ENCODE results near the gene CFAP53. TPM values are rescaled to one million over a fixed set of nuclear protein-coding genes. Genes with fewer than 3 reads are reported as not detected.

The CFAP53 gene
- total RNA-seq, 1 donor from 2014 or later: 0.29 TPM

DNA sequence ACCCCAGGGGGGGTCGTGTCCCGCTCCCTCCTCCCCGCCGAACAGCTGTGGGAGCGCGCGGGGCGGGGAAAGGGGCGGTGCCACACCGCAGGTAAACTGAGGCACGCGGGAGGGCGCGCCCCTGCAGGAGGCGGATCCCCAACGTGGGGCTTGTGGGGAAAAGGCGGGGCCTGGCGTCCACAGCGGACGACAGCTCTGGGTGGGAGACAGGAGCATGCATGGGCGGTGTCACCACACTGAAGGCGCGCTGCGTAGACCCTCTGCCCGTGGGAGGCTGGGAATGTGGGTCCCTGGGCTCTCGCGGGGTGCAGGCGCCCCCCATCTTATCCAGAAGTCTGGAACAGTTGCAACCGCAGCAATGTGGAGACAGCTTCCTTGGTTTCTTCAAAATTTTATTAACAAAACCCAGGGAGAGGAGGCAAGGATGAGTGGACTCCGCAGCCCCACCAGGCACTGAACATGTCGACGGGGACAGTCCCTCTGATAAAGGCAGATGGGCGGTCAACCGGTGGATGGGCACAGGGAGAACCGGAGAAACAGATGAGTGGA, 15.8 kb upstream of the CFAP53 start:
- TF ChIP-seq, protein P1, sequence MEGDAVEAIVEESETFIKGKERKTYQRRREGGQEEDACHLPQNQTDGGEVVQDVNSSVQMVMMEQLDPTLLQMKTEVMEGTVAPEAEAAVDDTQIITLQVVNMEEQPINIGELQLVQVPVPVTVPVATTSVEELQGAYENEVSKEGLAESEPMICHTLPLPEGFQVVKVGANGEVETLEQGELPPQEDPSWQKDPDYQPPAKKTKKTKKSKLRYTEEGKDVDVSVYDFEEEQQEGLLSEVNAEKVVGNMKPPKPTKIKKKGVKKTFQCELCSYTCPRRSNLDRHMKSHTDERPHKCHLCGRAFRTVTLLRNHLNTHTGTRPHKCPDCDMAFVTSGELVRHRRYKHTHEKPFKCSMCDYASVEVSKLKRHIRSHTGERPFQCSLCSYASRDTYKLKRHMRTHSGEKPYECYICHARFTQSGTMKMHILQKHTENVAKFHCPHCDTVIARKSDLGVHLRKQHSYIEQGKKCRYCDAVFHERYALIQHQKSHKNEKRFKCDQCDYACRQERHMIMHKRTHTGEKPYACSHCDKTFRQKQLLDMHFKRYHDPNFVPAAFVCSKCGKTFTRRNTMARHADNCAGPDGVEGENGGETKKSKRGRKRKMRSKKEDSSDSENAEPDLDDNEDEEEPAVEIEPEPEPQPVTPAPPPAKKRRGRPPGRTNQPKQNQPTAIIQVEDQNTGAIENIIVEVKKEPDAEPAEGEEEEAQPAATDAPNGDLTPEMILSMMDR (IDR thresholded peaks at IDR 0.05; ENCODE audit: insufficient read depth, low read length, poor library complexity, severe bottlenecking): no peak
- Histone ChIP-seq H3K36me3 (ENCODE audit: control insufficient read depth, insufficient read depth, low read length) (no peaks in the 10 kb centered on the region), H3K4me3 (ENCODE audit: low read depth, low read length) (peak overlapping the region; percentile 98), H3K27me3 (ENCODE audit: control insufficient read depth, insufficient read depth, low read length) (no peaks in the 10 kb centered on the region)
- no peak for DNase-seq (ENCODE audit: low read depth)

DNA sequence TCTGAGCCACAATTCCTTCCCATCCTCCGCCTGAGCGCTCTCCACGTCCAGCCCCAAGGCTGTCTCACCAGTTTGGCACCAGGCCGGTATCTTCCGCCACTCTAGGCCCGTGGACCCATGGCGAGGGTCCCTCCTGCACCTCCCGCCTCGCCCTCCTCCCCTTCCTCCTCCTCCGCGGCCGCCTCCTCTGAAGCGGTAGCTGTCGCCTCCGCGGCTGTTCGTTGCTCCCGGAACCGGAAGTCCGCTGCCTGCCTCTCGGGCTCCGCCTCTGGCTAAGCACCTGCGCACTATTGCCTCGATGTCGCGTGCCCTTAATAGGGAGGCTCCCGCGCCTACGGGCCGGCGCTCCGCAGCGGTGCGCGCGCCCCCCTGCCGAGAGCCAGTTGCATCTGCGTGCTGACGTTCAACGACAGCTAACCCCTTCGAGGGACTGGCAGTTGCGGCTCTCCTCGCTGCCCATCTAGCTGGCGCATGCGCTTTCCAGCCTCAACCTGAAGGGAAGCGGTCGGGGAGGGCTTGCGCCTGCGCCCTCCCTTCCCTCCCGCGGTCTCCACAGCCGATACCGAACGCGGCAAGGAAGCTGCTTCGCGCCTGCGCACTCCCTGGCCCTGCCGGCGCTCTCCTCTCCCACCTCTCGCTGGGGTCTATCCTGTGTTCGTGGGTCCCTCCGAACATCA, 15.1 kb upstream of the CFAP53 start, which contains the start of gene MBD1:
TSS of gene MBD1 (minus strand) at position 229 of the 677 bp plus-strand sequence. CDS start 1,531 bp downstream, outside the sequence.
- DNase-seq (ENCODE audit: low read depth): peak; percentile 92
- Histone ChIP-seq H3K36me3 (ENCODE audit: control insufficient read depth, insufficient read depth, low read length) (no peaks in the 10 kb centered on the region), H3K27me3 (ENCODE audit: control insufficient read depth, insufficient read depth, low read length) (no peaks in the 10 kb centered on the region), H3K4me3 (ENCODE audit: low read depth, low read length) (peak within 1 kb of the TSS; percentile 98)
- TF ChIP-seq, protein P1 (IDR thresholded peaks at IDR 0.05; ENCODE audit: insufficient read depth, low read length, poor library complexity, severe bottlenecking): peak; percentile 31

DNA sequence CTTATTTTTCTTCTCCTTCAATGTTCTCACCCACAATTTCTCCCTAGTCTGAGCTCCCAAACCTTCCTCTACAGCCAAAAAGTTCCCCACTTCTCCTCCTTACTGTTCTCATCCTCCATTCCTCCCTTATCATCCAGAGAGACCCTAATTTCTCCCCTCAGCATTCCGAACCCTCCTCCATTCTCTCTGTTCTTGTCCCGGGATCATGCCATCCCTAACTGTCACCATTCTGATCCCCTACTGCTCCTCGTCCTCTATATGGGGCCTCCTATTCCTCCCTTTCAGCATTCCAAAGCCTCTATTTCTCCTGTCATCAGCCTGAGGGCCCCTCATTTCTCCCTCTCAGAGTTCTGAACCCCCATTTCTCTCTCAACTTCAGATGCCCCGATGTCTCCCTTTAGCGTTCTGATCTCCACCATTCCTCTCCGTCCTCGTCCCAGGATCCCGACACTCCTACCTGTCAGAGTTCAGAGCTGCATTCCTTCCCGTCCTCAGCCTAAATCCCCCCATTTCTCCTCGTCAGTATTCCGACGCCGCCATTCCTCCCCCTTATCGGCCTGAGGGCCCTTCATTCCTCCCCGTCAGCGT, 14.5 kb upstream of the CFAP53 start:
- no peaks in the 10 kb centered on the region for H3K27me3 ChIP-seq (ENCODE audit: control insufficient read depth, insufficient read depth, low read length)
- peak overlapping the region; percentile 98 for H3K4me3 ChIP-seq (ENCODE audit: low read depth, low read length)
- TF ChIP-seq, protein P1 (IDR thresholded peaks at IDR 0.05; ENCODE audit: insufficient read depth, low read length, poor library complexity, severe bottlenecking): no peak
- no peaks in the 10 kb centered on the region for H3K36me3 ChIP-seq (ENCODE audit: control insufficient read depth, insufficient read depth, low read length)
- DNase-seq (ENCODE audit: low read depth): no peak

DNA sequence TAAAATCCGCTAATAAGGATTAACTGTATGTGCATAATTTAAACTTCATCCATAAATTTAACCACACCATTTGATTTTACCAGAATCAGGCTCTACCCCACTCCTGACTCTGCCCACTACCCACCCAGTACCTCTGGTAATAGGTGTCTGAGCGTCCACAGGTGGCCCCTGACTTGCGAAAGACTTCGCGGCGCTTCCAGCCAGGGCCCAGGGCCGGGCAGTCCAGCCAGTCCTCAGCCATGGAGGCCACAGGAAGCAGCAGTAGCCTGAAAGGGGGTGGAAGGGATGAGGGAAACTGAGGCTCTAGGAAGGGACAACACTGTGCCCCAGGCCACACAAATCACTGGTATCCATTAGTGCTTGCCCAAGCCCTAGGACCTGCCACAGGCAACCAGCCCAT, 13.5 kb upstream of the CFAP53 start:
- Histone ChIP-seq H3K36me3 (ENCODE audit: control insufficient read depth, insufficient read depth, low read length) (no peaks in the 10 kb centered on the region), H3K27me3 (ENCODE audit: control insufficient read depth, insufficient read depth, low read length) (no peaks in the 10 kb centered on the region), H3K4me3 (ENCODE audit: low read depth, low read length) (no peak overlapping the region)
- no peak for DNase-seq (ENCODE audit: low read depth)
- TF ChIP-seq, protein P1 (IDR thresholded peaks at IDR 0.05; ENCODE audit: insufficient read depth, low read length, poor library complexity, severe bottlenecking): no peak

DNA sequence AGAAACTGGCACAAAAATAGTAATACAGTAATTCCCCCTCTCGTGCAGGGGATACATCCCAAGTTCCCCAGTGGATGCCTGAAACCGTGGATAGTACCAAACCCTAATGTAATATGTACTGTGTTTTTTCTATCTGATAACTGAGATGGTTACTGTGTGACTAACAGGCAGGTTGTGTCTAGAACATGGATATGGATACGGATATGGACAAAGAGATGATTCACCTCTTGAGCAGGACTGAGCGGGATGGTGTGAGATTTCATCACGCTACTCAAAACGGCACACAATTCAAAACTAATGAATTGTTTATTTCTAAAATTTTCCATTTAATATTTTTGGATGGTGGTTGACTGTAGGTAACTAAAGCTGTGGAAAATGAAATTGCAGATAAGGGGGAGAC, 11.6 kb upstream of the CFAP53 start:
- Histone ChIP-seq H3K36me3 (ENCODE audit: control insufficient read depth, insufficient read depth, low read length) (peaks cover 1% of the 10 kb centered on the region), H3K4me3 (ENCODE audit: low read depth, low read length) (no peak overlapping the region), H3K27me3 (ENCODE audit: control insufficient read depth, insufficient read depth, low read length) (no peaks in the 10 kb centered on the region)
- TF ChIP-seq, protein P1 (IDR thresholded peaks at IDR 0.05; ENCODE audit: insufficient read depth, low read length, poor library complexity, severe bottlenecking): no peak
- no peak for DNase-seq (ENCODE audit: low read depth)

Data from kidney epithelial cell (primary cell).